Measurements from ENCODE around the gene ABHD17B.

DNA sequence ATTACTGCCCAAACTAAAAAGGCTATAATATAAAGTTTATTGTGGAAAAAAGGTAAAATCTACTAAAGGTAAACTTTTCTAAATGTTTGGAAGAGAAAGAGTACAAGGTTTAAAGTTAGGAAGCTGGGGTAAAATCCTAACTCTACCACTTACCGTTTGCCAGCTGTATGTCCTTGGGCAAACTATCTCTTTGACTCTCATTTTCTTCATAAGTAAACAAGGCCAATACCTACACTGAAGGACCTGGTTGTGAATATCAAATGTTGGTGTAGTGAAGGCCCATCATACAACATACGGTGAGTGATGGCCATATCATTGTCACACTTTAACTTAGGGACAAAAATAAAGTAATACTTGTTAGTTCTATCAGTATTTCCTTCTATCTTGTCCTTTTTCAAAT, 34.9 kb downstream of the ABHD17B start:
- no peak for TF ChIP-seq POLR2A (IDR thresholded peaks at IDR 0.05; ENCODE audit: low read length)
- no peak for TF ChIP-seq GATA1 (IDR thresholded peaks at IDR 0.05; ENCODE audit: low read depth, low read length)
